Calu3 (cell line): ENCODE results near the gene TANGO6. TPM values are rescaled to one million over a fixed set of nuclear protein-coding genes. Genes with fewer than 3 reads are reported as not detected.

Experiments
- BruUV-seq: library from RNA; stranded (reverse); fragments of 400-500 nt; replicated peaks from 2 replicates; lab custom pipeline; 2021; lab: Mats Ljungman, UMichigan
- CTCF ChIA-PET: fragments of 300-600 bp; sonication (Branson Sonifier 250); formaldehyde crosslinking; loops from one replicate; lab custom pipeline; 2022; ENCODE audit warnings: antibody characterized with exemption; lab: Charles Lee
- DNase-seq: peaks from one replicate; pipeline ENCODE4 v3.0.0; 2022
- H3K27ac Mint-ChIP-seq: one replicate; pipeline ENCODE4 v1.8.0; 2022; ENCODE audit warnings: mixed read lengths; ENCODE audit not compliant: unreplicated experiment
- H3K27me3 Mint-ChIP-seq: one replicate; pipeline ENCODE4 v1.8.0; 2022; ENCODE audit warnings: mixed read lengths; ENCODE audit not compliant: unreplicated experiment
- H3K36me3 Mint-ChIP-seq: one replicate; pipeline ENCODE4 v1.8.0; 2022; ENCODE audit warnings: mild to moderate bottlenecking, moderate library complexity, mixed read lengths; ENCODE audit not compliant: insufficient read depth, unreplicated experiment
- H3K4me1 Mint-ChIP-seq: one replicate; pipeline ENCODE4 v1.8.0; 2022; ENCODE audit warnings: mild to moderate bottlenecking, low read depth, mixed read lengths; ENCODE audit not compliant: unreplicated experiment
- H3K4me3 Mint-ChIP-seq: one replicate; pipeline ENCODE4 v1.8.0; 2022; ENCODE audit warnings: mild to moderate bottlenecking, low read depth, moderate library complexity, mixed read lengths; ENCODE audit not compliant: unreplicated experiment
- H3K9me3 Mint-ChIP-seq: one replicate; pipeline ENCODE4 v1.8.0; 2022; ENCODE audit warnings: low read depth, mixed read lengths; ENCODE audit not compliant: unreplicated experiment
- intact Hi-C: fragments of 100-400 bp; cut with micrococcal nuclease; formaldehyde crosslinking; loops from one replicate; pipeline ENCODE4 v1.10.0; 2022; ENCODE audit not compliant: unreplicated experiment
- total RNA-seq: library from RNA; stranded (reverse); gene quantifications from 2 replicates; pipeline ENCODE4 v1.2.3, GENCODE V29; 2022
- TF ChIP-seq, protein P1 (sequence below): fragments of 200-600 bp; IDR thresholded peaks from one replicate; pipeline ENCODE4 v1.8.0; 2022; ENCODE audit warnings: antibody characterized with exemption; ENCODE audit not compliant: unreplicated experiment

Gene TANGO6
- total RNA-seq, 1 experiment from 2014 or later, result 18.0 TPM

DNA sequence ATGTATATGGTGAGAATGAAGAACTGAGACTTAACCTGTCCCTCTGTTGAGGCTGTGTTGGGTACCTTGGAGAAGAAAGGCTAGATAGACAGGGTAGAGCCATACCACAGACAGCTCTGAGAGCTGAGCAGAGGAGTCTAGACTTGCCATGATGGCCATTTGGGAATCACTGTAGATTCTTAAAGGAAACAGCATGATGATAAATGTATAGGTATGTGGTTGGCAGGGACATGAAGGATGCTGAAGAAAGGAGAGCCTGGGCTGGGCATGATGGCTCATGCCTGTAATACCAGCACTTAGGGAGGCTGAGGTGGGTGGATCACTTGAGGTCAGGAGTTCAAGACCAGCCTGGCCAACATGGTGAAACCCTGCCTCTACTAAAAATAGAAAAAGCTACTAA is 147.7 kb downstream of the TANGO6 start:
- CTCF ChIA-PET, result no interaction called here
- H3K27me3 Mint-ChIP-seq, result no peaks in the 10 kb centered on the region
- no peak for DNase-seq
- no peak overlapping the region for H3K4me3 Mint-ChIP-seq
- H3K36me3 Mint-ChIP-seq, result no peaks in the 10 kb centered on the region
- peaks cover 60% of the 10 kb centered on the region for H3K4me1 Mint-ChIP-seq
- peaks cover 6% of the 10 kb centered on the region for H3K9me3 Mint-ChIP-seq
- intact Hi-C loops, result loop anchor here (5.0 kb wide), 3 partner anchors 41 to 89 kb away; no protein-coding TSS in a partner anchor
- TF ChIP-seq, protein P1, sequence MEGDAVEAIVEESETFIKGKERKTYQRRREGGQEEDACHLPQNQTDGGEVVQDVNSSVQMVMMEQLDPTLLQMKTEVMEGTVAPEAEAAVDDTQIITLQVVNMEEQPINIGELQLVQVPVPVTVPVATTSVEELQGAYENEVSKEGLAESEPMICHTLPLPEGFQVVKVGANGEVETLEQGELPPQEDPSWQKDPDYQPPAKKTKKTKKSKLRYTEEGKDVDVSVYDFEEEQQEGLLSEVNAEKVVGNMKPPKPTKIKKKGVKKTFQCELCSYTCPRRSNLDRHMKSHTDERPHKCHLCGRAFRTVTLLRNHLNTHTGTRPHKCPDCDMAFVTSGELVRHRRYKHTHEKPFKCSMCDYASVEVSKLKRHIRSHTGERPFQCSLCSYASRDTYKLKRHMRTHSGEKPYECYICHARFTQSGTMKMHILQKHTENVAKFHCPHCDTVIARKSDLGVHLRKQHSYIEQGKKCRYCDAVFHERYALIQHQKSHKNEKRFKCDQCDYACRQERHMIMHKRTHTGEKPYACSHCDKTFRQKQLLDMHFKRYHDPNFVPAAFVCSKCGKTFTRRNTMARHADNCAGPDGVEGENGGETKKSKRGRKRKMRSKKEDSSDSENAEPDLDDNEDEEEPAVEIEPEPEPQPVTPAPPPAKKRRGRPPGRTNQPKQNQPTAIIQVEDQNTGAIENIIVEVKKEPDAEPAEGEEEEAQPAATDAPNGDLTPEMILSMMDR, result no peak
- no TSS peak for BruUV-seq
- H3K27ac Mint-ChIP-seq, result peak overlapping the region; percentile 50

DNA sequence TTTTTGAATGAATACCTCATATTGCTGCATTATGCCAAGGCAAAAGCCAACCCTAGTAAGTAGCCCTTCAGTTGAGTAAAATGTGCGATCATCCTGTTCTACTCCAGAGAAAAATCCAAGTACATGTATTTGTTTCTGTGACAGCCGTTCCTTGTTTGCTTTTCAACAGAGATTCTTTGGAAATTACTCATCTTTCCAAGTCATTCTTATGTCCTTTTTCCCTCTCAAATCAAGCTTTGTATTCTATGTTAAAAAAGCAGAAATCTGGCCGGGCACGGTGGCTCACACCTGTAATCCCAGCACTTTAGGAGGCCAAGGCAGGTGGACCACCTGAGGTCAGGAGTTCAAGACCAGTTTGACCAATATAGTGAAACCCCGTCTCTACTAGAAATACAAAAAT is 149.2 kb downstream of the TANGO6 start:
- CTCF ChIA-PET, result interaction anchor here (0.6 to 1.2 kb wide), 3 partner anchors 53 to 402 kb away, joined by 3 to 5 read pairs (median 4); no protein-coding TSS in a partner anchor

DNA sequence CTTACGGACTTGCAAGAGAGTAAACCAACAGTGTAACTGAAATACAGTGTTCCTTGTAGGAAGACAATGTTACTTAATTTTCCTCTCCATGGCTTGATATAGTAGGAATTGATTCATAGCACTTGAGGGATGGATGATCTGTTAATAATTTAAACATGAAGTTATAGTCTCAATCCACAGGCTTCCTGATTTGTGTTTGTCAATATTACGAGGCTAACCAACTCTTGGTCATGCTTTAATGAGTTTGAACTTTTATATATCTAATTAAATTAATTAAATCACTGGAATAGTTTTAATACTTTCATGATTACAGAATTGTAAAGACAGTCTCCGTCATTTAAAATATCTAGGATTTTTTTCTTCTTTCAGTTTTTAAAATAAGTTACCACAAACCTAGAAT is 150.1 kb downstream of the TANGO6 start:
- Mint-ChIP-seq H3K4me1 (peaks cover 72% of the 10 kb centered on the region), H3K36me3 (no peaks in the 10 kb centered on the region), H3K27me3 (no peaks in the 10 kb centered on the region), H3K27ac (peak overlapping the region; percentile 90), H3K9me3 (peaks cover 6% of the 10 kb centered on the region), H3K4me3 (peak overlapping the region; percentile 5)
- BruUV-seq, result TSS peak; percentile 96
- CTCF ChIA-PET, result interaction anchor here (1.0 to 2.5 kb wide), 8 partner anchors 17 to 335 kb away, joined by 3 to 14 read pairs (median 5); partner anchors contain the start of gene HAS3
- TF ChIP-seq, protein P1, result no peak
- DNase-seq, result no peak
- intact Hi-C loops, result loop anchor here (1.0 to 5.0 kb wide), 4 partner anchors 39 to 91 kb away; no protein-coding TSS in a partner anchor

More for the DNA sequence above, 149.2 kb downstream of the TANGO6 start:
- intact Hi-C loops, result loop anchor here (5.0 kb wide), 3 partner anchors 40 to 90 kb away; no protein-coding TSS in a partner anchor
- Mint-ChIP-seq H3K4me3 (no peak overlapping the region), H3K27me3 (no peaks in the 10 kb centered on the region), H3K4me1 (peaks cover 75% of the 10 kb centered on the region), H3K9me3 (peaks cover 6% of the 10 kb centered on the region), H3K27ac (peak overlapping the region; percentile 56), H3K36me3 (no peaks in the 10 kb centered on the region)
- no TSS peak for BruUV-seq
- TF ChIP-seq, protein P1, result no peak
- peak; percentile 48 for DNase-seq

DNA sequence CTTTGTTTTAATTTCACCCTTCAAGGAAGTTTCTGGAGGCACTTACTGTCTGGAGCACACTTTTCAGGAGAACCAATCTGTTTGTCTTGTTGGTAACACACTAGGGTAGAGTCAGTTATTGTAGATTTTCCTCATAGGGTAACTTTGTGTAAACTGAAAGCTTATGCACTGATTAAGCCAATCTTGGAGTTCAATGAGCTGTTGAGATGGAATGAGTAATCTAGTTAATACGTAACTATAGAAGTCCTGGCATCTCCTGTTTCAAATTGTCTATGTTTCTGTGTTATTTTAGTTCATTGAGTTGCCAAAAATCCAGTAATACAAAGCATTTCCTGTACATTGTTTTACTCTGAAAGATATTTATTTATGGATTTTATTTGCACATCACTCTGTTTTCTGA is 150.6 kb downstream of the TANGO6 start:
- H3K27ac Mint-ChIP-seq, result peak overlapping the region; percentile 90
- H3K36me3 Mint-ChIP-seq, result no peaks in the 10 kb centered on the region
- no TSS peak for BruUV-seq
- CTCF ChIA-PET, result interaction anchor here (1.0 to 2.5 kb wide), 7 partner anchors 16 to 140 kb away, joined by 3 to 14 read pairs (median 5); partner anchors contain the start of gene HAS3
- peak overlapping the region; percentile 5 for H3K4me3 Mint-ChIP-seq
- H3K9me3 Mint-ChIP-seq, result peaks cover 6% of the 10 kb centered on the region
- peaks cover 68% of the 10 kb centered on the region for H3K4me1 Mint-ChIP-seq
- TF ChIP-seq, protein P1, result no peak
- peak; percentile 4 for DNase-seq
- H3K27me3 Mint-ChIP-seq, result no peaks in the 10 kb centered on the region
- intact Hi-C loops, result loop anchor here (1.0 to 5.0 kb wide), 4 partner anchors 38 to 92 kb away; no protein-coding TSS in a partner anchor
